ENCODE measurements around the gene PTPRN2.

GRCh38 chr7:158313931-158314330, 273.7 kb downstream of the PTPRN2 start:
- TF ChIP-seq POLR2A (IDR thresholded peaks at IDR 0.05), result no peak
- TF ChIP-seq CTCF (IDR thresholded peaks at IDR 0.05), result no peak
- TF ChIP-seq POLR2AphosphoS5 (IDR thresholded peaks at IDR 0.05), result no peak
